IMR-90 (cell line): ENCODE measurements around the gene AHNAK. TPM values are rescaled to one million over a fixed set of nuclear protein-coding genes. Genes with fewer than 3 reads are reported as not detected.

Experiments used
- ATAC-seq: fragments of 200-7000 bp; cut with Tn5 transposase; 2 replicates; pipeline ENCODE4 v1.9.1; 2020; ENCODE audit warnings: low read depth, mild to moderate bottlenecking, moderate library complexity
- BruUV-seq: library from RNA; stranded (reverse); fragments of 400-500 nt; replicated peaks from 2 replicates; lab custom pipeline; 2021; lab: Mats Ljungman, UMichigan
- CTCF ChIA-PET: fragments of 300-600 bp; formaldehyde crosslinking; extraction: SDS; loops from one replicate; lab custom pipeline; 2021; ENCODE audit warnings: antibody characterized with exemption; lab: Yijun Ruan, JAX
- POLR2A ChIA-PET: fragments of 300-600 bp; sonication (Branson Sonifier 250); formaldehyde crosslinking; loops from one replicate; lab custom pipeline; 2022; ENCODE audit warnings: antibody characterized with exemption; ENCODE audit not compliant: unreplicated experiment; lab: Charles Lee
- DNase-seq: peaks from one replicate; pipeline ENCODE4 v3.0.0; 2013
- H2AFZ ChIP-seq: replicated peaks from 2 replicates; pipeline ENCODE3; 2013; ENCODE audit warnings: low read length, mild to moderate bottlenecking; ENCODE audit not compliant: poor library complexity
- H2AK5ac ChIP-seq: 2 replicates; pipeline ENCODE4 v1.6.1; 2013; ENCODE audit warnings: low read depth, low read length, inconsistent platforms
- H2AK9ac ChIP-seq: replicated peaks from 2 replicates; pipeline ENCODE3; 2013; ENCODE audit warnings: mild to moderate bottlenecking, low read depth, low read length, moderate library complexity; ENCODE audit not compliant: poor library complexity
- H2BK120ac ChIP-seq: 2 replicates; pipeline ENCODE4 v1.6.1; 2013; ENCODE audit warnings: low read depth, low read length, inconsistent platforms
- H2BK15ac ChIP-seq: 3 replicates; pipeline ENCODE4 v1.6.1; 2013; ENCODE audit warnings: low read depth, low read length, inconsistent platforms
- H2BK20ac ChIP-seq: 2 replicates; pipeline ENCODE4 v1.6.1; 2013; ENCODE audit warnings: low read depth, mild to moderate bottlenecking, inconsistent platforms, low read length, moderate library complexity
- H2BK5ac ChIP-seq: 2 replicates; pipeline ENCODE4 v1.6.1; 2013; ENCODE audit warnings: mild to moderate bottlenecking, low read depth, low read length, inconsistent platforms; ENCODE audit not compliant: poor library complexity, severe bottlenecking
- H3K14ac ChIP-seq: replicated peaks from 2 replicates; pipeline ENCODE4 v1.6.1; 2013; ENCODE audit warnings: low read depth, low read length, inconsistent platforms
- H3K18ac ChIP-seq: 2 replicates; pipeline ENCODE4 v1.6.1; 2013; ENCODE audit warnings: low read depth, low read length, control low read depth
- H3K23ac ChIP-seq: 2 replicates; pipeline ENCODE4 v1.6.1; 2013; ENCODE audit warnings: low read depth, low read length, inconsistent platforms
- H3K27ac ChIP-seq: 2 replicates; pipeline ENCODE4 v1.5.1; 2013; ENCODE audit warnings: mild to moderate bottlenecking, control low read depth, low read length; ENCODE audit not compliant: insufficient read depth
- H3K27me3 ChIP-seq: 2 replicates; pipeline ENCODE4 v1.6.1; 2013; ENCODE audit warnings: low read length; ENCODE audit not compliant: control insufficient read depth, insufficient read depth
- H3K36me3 ChIP-seq: 2 replicates; pipeline ENCODE4 v1.6.1; 2013; ENCODE audit warnings: low read length, mixed read lengths; ENCODE audit not compliant: control insufficient read depth, insufficient read depth
- H3K4ac ChIP-seq: 2 replicates; pipeline ENCODE4 v1.6.1; 2013; ENCODE audit warnings: low read depth, low read length, inconsistent platforms
- H3K4me1 ChIP-seq: 2 replicates; pipeline ENCODE4 v1.6.1; 2013; ENCODE audit warnings: low read length, mixed read lengths; ENCODE audit not compliant: control insufficient read depth, insufficient read depth
- H3K4me2 ChIP-seq: 2 replicates; pipeline ENCODE4 v1.6.1; 2013; ENCODE audit warnings: low read depth, mild to moderate bottlenecking, control low read depth, low read length, moderate library complexity
- H3K4me3 ChIP-seq: 2 replicates; pipeline ENCODE4 v1.5.1; 2013; ENCODE audit warnings: low read depth, mild to moderate bottlenecking, control low read depth, low read length, moderate library complexity; ENCODE audit not compliant: insufficient read depth
- H3K56ac ChIP-seq: 2 replicates; pipeline ENCODE4 v1.6.1; 2013; ENCODE audit warnings: low read length, inconsistent platforms; ENCODE audit not compliant: insufficient read depth; ENCODE audit errors: extremely low read depth
- H3K79me1 ChIP-seq, 2 experiments: 2 replicates each; pipeline ENCODE4 v1.6.1; 2013; ENCODE audit warnings: low read length in 2 of 2, inconsistent platforms in 1 of 2, low read depth in 1 of 2
- H3K9ac ChIP-seq: 2 replicates; pipeline ENCODE4 v1.6.1; 2013; ENCODE audit warnings: low read depth, low read length, control low read depth
- H3K9me1 ChIP-seq: 2 replicates; pipeline ENCODE4 v1.6.1; 2013; ENCODE audit warnings: low read length, inconsistent platforms; ENCODE audit not compliant: insufficient read depth
- H3K9me3 ChIP-seq: 2 replicates; pipeline ENCODE4 v1.6.1; 2013; ENCODE audit warnings: low read length; ENCODE audit not compliant: control insufficient read depth, insufficient read depth
- H4K20me1 ChIP-seq: 2 replicates; pipeline ENCODE4 v1.6.1; 2013; ENCODE audit warnings: low read length, inconsistent platforms; ENCODE audit not compliant: insufficient read depth
- H4K5ac ChIP-seq: 2 replicates; pipeline ENCODE4 v1.6.1; 2013; ENCODE audit warnings: mild to moderate bottlenecking, low read depth, low read length, control low read depth
- H4K8ac ChIP-seq, 2 experiments: 2 replicates each; pipeline ENCODE4 v1.6.1; 2013; ENCODE audit warnings: low read depth in 2 of 2, low read length in 2 of 2, control low read depth in 1 of 2, inconsistent platforms in 1 of 2
- H4K91ac ChIP-seq: 2 replicates; pipeline ENCODE4 v1.6.1; 2013; ENCODE audit warnings: low read depth, low read length, inconsistent platforms; ENCODE audit not compliant: insufficient read depth
- CEBPB ChIP-seq: IDR thresholded peaks from 2 replicates; pipeline ENCODE4 v1.6.1; 2012; ENCODE audit warnings: low read depth, low read length, improper control_type of control experiment
- CHD1 ChIP-seq: IDR thresholded peaks from 2 replicates; pipeline ENCODE4 v1.6.1; 2012; ENCODE audit warnings: low read depth, low read length, improper control_type of control experiment
- FOS ChIP-seq: fragments of 150-350 bp; IDR thresholded peaks from 2 replicates; pipeline ENCODE4 v1.6.1; 2016; ENCODE audit warnings: low read depth, low read length
- MAFK ChIP-seq: IDR thresholded peaks from 2 replicates; pipeline ENCODE4 v1.6.1; 2012; ENCODE audit warnings: low read depth, low read length, improper control_type of control experiment
- MXI1 ChIP-seq: IDR thresholded peaks from 2 replicates; pipeline ENCODE4 v1.6.1; 2012; ENCODE audit warnings: low read depth, mild to moderate bottlenecking, low read length, moderate library complexity, borderline replicate concordance
- POLR2A ChIP-seq: IDR thresholded peaks from 2 replicates; pipeline ENCODE4 v1.6.1; 2012; ENCODE audit warnings: mild to moderate bottlenecking, low read depth, low read length
- RAD21 ChIP-seq: IDR thresholded peaks from 2 replicates; pipeline ENCODE4 v1.6.1; 2012; ENCODE audit warnings: low read length, improper control_type of control experiment
- RCOR1 ChIP-seq: IDR thresholded peaks from 2 replicates; pipeline ENCODE4 v1.6.1; 2012; ENCODE audit warnings: mild to moderate bottlenecking, low read length, improper control_type of control experiment; ENCODE audit not compliant: insufficient replicate concordance
- RFX5 ChIP-seq: IDR thresholded peaks from 2 replicates; pipeline ENCODE4 v1.8.0; 2012; ENCODE audit warnings: low read depth, mild to moderate bottlenecking, low read length, moderate library complexity
- SMC3 ChIP-seq: fragments of 150-350 bp; IDR thresholded peaks from 2 replicates; pipeline ENCODE4 v1.6.1; 2016; ENCODE audit warnings: low read depth, mild to moderate bottlenecking, antibody characterized with exemption, low read length, moderate library complexity
- WGBS, 2 experiments: methylation state at CpG; one replicate each; pipeline versions ENCODE4 v1.1.5 to v1.1.7; 2013; ENCODE audit warnings: missing lambda C conversion rate in 2 of 2; ENCODE audit not compliant: insufficient read length in 1 of 2; ENCODE audit errors: extremely low coverage in 2 of 2; 5-methylcytosine and 5-hydroxymethylcytosine counted together
- dilution Hi-C: fragments of 300-500 bp; cut with HindIII; formaldehyde crosslinking; loops from one replicate; pipeline ENCODE4 v1.14.3; 2018; ENCODE audit warnings: low sequenced_read_pairs; ENCODE audit not compliant: unreplicated experiment
- in situ Hi-C: fragments of 300-500 bp; cut with MboI; formaldehyde crosslinking; loops from 3 replicates; pipeline ENCODE4 v1.14.3; 2019; ENCODE audit warnings: low sequenced_read_pairs, inconsistent platforms, mixed read lengths
- intact Hi-C: fragments of 100-400 bp; cut with micrococcal nuclease; formaldehyde crosslinking; loops from 2 replicates; pipeline ENCODE4 v1.10.0; 2022
- polyA plus RNA-seq, 3 experiments: library from polyadenylated mRNA; depleted of rRNA; stranded (reverse); fragments of >200 nt; gene quantifications; 2 replicates each; pipeline ENCODE4 v1.2.3, GENCODE V29; 2012; ENCODE audit warnings: low replicate concordance in 1 of 3
- total RNA-seq: library from RNA; depleted of rRNA; stranded (reverse); fragments of >200 nt; gene quantifications from 2 replicates; pipeline ENCODE4 v1.2.3, GENCODE V29; 2012

Gene AHNAK
- total and polyA plus RNA-seq, 2 of the 4 experiments (the other 2 are of a cell fraction): 95.1 to 695 TPM

DNA sequence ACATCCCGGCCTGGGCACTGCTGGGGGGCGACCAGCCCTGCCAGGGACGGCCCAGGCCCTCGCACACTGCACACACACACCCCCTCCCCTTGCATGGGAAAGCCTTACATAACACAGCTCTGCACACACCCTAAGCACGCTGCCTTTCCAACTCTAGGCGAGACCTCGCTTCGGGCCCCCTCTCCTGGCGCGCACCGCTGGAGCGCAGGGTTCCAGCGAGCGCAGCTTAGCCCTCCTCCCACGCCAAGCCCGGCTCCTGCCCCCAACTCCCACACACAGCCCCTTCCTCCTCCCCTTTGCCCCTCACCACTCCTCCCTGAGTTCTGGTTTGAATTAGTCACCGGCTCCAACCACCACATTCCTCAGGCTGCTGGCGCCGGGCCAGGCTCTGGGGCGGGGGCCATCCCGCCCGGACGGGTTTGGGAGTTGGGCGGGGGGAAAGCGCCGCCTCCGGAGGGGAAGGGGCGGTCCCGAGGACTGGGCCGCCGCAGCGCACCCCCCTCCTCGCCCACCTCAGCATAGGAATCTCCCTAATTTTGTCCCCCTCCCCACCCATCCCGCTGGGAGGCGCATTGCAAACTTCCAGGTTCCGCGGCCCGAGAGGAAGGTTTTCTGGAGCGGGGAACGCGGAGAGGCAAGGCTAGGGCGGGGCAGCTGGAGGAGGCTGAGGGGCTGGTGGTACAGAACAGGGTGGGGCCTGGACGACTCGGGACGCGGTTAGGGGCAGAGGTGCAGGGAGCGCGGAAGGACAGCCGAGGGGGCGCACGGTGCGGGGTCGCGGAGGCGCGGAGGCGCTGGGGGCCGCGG, 966 bp downstream of the AHNAK start (continued):
- TF ChIP-seq RFX5 (no peak), RAD21 (no peak; the same call in 1 of the 2 replicates)

DNA sequence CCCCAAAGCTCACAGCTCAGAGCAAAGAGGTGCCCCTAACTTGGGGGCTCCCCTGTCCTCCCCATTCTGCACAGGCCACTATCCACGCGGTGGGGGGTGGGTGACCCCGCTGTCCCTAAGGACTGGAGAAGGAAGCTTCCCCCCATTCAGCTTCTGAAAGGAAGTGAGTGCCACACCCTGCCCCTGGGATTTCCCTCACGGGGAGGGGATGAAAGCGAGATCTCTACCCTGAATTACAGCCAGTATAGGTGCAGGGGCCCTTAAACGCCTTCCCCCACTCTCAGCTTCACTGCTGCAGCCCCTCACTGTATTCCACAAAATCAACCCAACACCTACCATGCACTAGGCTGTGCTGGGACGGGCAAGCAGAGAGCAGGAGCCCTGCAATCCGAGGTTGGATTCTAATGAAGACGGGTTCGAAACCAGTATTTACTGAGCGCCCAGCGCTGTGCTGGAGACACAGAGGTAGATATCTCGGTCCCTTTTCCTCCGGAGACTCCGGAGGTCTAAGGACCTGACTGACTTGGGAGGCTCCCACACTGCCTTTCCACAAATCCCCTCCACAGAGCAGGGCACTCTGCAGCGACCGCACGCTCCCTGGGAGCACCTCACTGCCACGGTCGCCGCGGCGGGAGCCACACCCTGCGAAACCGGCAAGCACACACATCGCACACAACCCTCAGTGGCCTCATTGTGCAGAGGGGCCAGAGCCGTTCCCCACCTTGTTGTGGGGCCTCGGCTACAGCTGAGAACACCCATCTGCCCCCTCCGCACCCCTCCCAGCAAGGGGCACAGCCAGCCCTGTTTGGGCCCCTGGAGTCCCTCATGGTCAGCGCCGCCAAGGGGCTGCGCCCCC, 1.8 kb downstream of the AHNAK start:
- DNase-seq: no peak
- Histone ChIP-seq H3K27me3 (no peaks in the 10 kb centered on the region), H3K18ac (peak overlapping the region; percentile 67)

More for the DNA sequence above, 1.8 kb downstream of the AHNAK start:
- POLR2A ChIA-PET: interaction anchor here (0.5 to 3.6 kb wide), 4 partner anchors 8 to 120 kb away, joined by 3 to 16 read pairs (median 6); no protein-coding TSS in a partner anchor
- Histone ChIP-seq H4K8ac (peak overlapping the region; percentile 76 to 78), H2BK15ac (peak overlapping the region; percentile 37; the same call in 2 of the 3 replicates), H3K9me3 (no peaks in the 10 kb centered on the region), H2AK9ac (peak overlapping the region; percentile 93), H3K36me3 (peaks cover 11% of the 10 kb centered on the region), H2BK120ac (peak overlapping the region; percentile 45), H3K27ac (peak overlapping the region; percentile 94), H2BK20ac (no peak overlapping the region), H3K79me1 (peaks cover 0 to 40% of the 10 kb centered on the region in 2 experiments; a peak in 2 of 4 replicates), H3K9ac (peak overlapping the region; percentile 93), H3K23ac (peak overlapping the region; percentile 89), H3K4me1 (peaks cover 36% of the 10 kb centered on the region), H3K56ac (peak overlapping the region; percentile 99), H3K4me3 (peak overlapping the region; percentile 85), H3K4me2 (peak overlapping the region; percentile 83), H2AK5ac (peak overlapping the region; percentile 83), H4K5ac (peak overlapping the region; percentile 76), H3K14ac (peak overlapping the region; percentile 93), H4K20me1 (peaks cover 58% of the 10 kb centered on the region), H3K4ac (peak overlapping the region; percentile 95), H2BK5ac (peak overlapping the region; percentile 98), H4K91ac (peak overlapping the region; percentile 87), H2AFZ (peak overlapping the region; percentile 35), H3K9me1 (peaks cover 11% of the 10 kb centered on the region)
- dilution Hi-C loops: no loop called here
- in situ Hi-C loops: no loop called here
- TF ChIP-seq RCOR1 (no peak), POLR2A (no peak), RFX5 (no peak), FOS (no peak), SMC3 (no peak), RAD21 (no peak), CHD1 (no peak), MAFK (no peak), CEBPB (no peak), MXI1 (no peak)
- BruUV-seq: no TSS peak
- WGBS, 2 experiments: 3% methylated on average over 15 of the region's 32 CpGs; no CpG with 5 or more reads in 1 of the 2 experiments
- no peak for ATAC-seq
- CTCF ChIA-PET: interaction anchor here (2.3 to 4.1 kb wide), 2 partner anchors 16 to 120 kb away, joined by 7 to 24 read pairs; no protein-coding TSS in a partner anchor
- intact Hi-C loops: loop anchor here (1.0 to 5.0 kb wide), 2 partner anchors 15 to 38 kb away; no protein-coding TSS in a partner anchor
